HG03442 (cell line): ENCODE results near the gene LRGUK.
"Not testable (repeated sequence)": the region's sequence is repeated elsewhere in the genome, so short reads cannot be mapped to it uniquely, and the experiment has no call there.

Experiments used
- ATAC-seq: cut with Tn5 transposase; IDR thresholded peaks from one replicate; pipeline ENCODE4 v1.9.1; 2021; ENCODE audit warnings: mild to moderate bottlenecking, moderate library complexity; ENCODE audit not compliant: unreplicated experiment

LRGUK gene

GRCh38 chr7:134126966-134127848, at the start of gene LRGUK:
Gene LRGUK (plus strand): TSS chr7:134127340. CDS start chr7:134127368, 28 bp downstream.
- peak; percentile 100 for ATAC-seq

- ATAC-seq = not testable (repeated sequence)
These were observed 49.6 kb upstream of the LRGUK start for GRCh38 chr7:134077560-134077959.

- no peak for ATAC-seq
These were observed 48.1 kb upstream of the LRGUK start for GRCh38 chr7:134078991-134079390.

GRCh38 chr7:134081695-134082094, 45.4 kb upstream of the LRGUK start:
- no peak for ATAC-seq

GRCh38 chr7:134083766-134084487, 43.2 kb upstream of the LRGUK start:
- no peak for ATAC-seq

- ATAC-seq = peak; percentile 52
These were observed 42.5 kb upstream of the LRGUK start for GRCh38 chr7:134084488-134085144.

GRCh38 chr7:134085311-134085710, 41.8 kb upstream of the LRGUK start:
- ATAC-seq = no peak

GRCh38 chr7:134086998-134087735, 40.0 kb upstream of the LRGUK start:
- ATAC-seq = no peak

- no peak for ATAC-seq
These were observed 38.9 kb upstream of the LRGUK start for GRCh38 chr7:134088199-134088598.

GRCh38 chr7:134089446-134089845, 37.7 kb upstream of the LRGUK start:
- no peak for ATAC-seq

GRCh38 chr7:134098072-134098471, 29.1 kb upstream of the LRGUK start:
- ATAC-seq = no peak

- ATAC-seq = no peak
These were observed 25.4 kb upstream of the LRGUK start for GRCh38 chr7:134101716-134102115.

GRCh38 chr7:134104166-134104565, 23.0 kb upstream of the LRGUK start:
- ATAC-seq = no peak

GRCh38 chr7:134105841-134106240, 21.3 kb upstream of the LRGUK start:
- no peak for ATAC-seq

- ATAC-seq = no peak
These were observed 18.3 kb upstream of the LRGUK start for GRCh38 chr7:134108802-134109201.

- no peak for ATAC-seq
These were observed 13.5 kb upstream of the LRGUK start for GRCh38 chr7:134113655-134114054.

GRCh38 chr7:134114992-134115391, 12.1 kb upstream of the LRGUK start:
- no peak for ATAC-seq

- no peak for ATAC-seq
These were observed 6.7 kb upstream of the LRGUK start for GRCh38 chr7:134120405-134120804.

- no peak for ATAC-seq
These were observed 5.5 kb upstream of the LRGUK start for GRCh38 chr7:134121632-134122139.

GRCh38 chr7:134122980-134123379, 4.2 kb upstream of the LRGUK start:
- ATAC-seq = no peak

GRCh38 chr7:134126146-134126545, 994 bp upstream of the LRGUK start:
- ATAC-seq = no peak
